Measurements from ENCODE around the gene ARIH2.

DNA sequence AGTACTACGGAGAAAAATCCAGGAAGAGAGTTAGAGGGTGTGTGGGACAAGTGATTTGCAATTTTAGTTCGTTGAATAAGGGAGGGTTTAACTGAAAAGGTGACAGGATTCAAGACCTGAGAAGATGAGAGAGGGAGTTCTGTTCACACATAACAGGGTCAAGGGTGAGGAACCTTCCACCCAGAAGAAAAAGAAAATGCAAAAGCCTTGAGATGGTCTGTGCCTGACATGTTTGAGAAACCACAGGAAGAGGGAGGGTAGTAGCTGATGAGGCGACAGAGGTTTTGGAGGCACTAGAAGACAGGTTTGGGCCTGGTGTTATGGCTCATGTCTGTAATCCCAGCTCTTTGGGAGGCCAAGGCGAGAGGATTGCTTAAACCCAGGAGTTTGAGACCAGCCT is 19.4 kb upstream of the ARIH2 start:
- TF ChIP-seq, protein P1, sequence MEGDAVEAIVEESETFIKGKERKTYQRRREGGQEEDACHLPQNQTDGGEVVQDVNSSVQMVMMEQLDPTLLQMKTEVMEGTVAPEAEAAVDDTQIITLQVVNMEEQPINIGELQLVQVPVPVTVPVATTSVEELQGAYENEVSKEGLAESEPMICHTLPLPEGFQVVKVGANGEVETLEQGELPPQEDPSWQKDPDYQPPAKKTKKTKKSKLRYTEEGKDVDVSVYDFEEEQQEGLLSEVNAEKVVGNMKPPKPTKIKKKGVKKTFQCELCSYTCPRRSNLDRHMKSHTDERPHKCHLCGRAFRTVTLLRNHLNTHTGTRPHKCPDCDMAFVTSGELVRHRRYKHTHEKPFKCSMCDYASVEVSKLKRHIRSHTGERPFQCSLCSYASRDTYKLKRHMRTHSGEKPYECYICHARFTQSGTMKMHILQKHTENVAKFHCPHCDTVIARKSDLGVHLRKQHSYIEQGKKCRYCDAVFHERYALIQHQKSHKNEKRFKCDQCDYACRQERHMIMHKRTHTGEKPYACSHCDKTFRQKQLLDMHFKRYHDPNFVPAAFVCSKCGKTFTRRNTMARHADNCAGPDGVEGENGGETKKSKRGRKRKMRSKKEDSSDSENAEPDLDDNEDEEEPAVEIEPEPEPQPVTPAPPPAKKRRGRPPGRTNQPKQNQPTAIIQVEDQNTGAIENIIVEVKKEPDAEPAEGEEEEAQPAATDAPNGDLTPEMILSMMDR (IDR thresholded peaks at IDR 0.05): no peak
- TF ChIP-seq POLR2A (IDR thresholded peaks at IDR 0.05): no peak
